ENCODE results near the gene CCNG2. TPM values are rescaled to one million over a fixed set of nuclear protein-coding genes. Genes with fewer than 3 reads are reported as not detected.

CCNG2 gene
- total RNA-seq, 1 experiment from 2014 or later: 44.2 TPM

DNA sequence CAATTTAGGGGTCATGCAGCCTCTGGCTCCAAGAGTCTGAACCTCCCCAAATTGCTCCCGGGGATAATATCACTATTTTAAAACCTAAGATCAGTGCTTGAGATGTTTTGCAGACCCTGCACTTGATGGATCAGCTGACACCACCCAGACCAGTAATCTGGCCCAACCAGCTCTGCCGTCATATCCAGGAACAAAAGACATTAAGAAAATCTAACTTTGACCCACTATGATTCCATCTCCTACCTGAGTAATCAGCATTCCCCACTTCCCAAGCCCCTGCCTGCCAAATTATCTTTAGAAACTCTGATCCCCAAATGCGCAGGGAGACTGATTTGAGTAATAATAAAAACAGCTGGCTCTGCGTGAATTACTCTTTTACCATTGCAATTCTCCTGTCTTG lies 34.4 kb upstream of the CCNG2 start:
- ChIA-PET CTCF (no interaction called here), POLR2A (ENCODE audit: unreplicated experiment) (no interaction called here)
- H3K9me2 ChIP-seq (ENCODE audit: insufficient read depth): no peaks in the 10 kb centered on the region
- no peak for TF ChIP-seq EZH2 (IDR thresholded peaks at IDR 0.05; ENCODE audit: low read depth)
- TF ChIP-seq, protein P1, sequence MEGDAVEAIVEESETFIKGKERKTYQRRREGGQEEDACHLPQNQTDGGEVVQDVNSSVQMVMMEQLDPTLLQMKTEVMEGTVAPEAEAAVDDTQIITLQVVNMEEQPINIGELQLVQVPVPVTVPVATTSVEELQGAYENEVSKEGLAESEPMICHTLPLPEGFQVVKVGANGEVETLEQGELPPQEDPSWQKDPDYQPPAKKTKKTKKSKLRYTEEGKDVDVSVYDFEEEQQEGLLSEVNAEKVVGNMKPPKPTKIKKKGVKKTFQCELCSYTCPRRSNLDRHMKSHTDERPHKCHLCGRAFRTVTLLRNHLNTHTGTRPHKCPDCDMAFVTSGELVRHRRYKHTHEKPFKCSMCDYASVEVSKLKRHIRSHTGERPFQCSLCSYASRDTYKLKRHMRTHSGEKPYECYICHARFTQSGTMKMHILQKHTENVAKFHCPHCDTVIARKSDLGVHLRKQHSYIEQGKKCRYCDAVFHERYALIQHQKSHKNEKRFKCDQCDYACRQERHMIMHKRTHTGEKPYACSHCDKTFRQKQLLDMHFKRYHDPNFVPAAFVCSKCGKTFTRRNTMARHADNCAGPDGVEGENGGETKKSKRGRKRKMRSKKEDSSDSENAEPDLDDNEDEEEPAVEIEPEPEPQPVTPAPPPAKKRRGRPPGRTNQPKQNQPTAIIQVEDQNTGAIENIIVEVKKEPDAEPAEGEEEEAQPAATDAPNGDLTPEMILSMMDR (conservative IDR thresholded peaks at IDR 0.05): no peak
- intact Hi-C loops (cut with micrococcal nuclease; ENCODE audit: unreplicated experiment): no loop called here
- no peaks in the 10 kb centered on the region for H3K36me3 ChIP-seq (ENCODE audit: low read depth)
- H3F3A ChIP-seq (ENCODE audit: insufficient read depth, low read depth): no peaks in the 10 kb centered on the region
- no peak for DNase-seq
- no peaks in the 10 kb centered on the region for H4K20me1 ChIP-seq (ENCODE audit: insufficient read depth)
- H3K4me2 ChIP-seq: no peak overlapping the region
- no peak overlapping the region for H3K4me3 ChIP-seq
- H3K27me3 ChIP-seq (ENCODE audit: insufficient read depth, low read depth): no peaks in the 10 kb centered on the region
- BruUV-seq (replicated peaks): no TSS peak
- no peak overlapping the region for H3K27ac ChIP-seq
- H3K79me2 ChIP-seq (ENCODE audit: low read depth): no peaks in the 10 kb centered on the region
- no peaks in the 10 kb centered on the region for H3K4me1 ChIP-seq (replicated peaks; ENCODE audit: insufficient read depth)
- no peaks in the 10 kb centered on the region for H3K9me3 ChIP-seq (ENCODE audit: insufficient read depth, low read depth)
- no peak overlapping the region for H2AFZ ChIP-seq

- no peak for TF ChIP-seq EZH2 (IDR thresholded peaks at IDR 0.05; ENCODE audit: low read depth)
- TF ChIP-seq, protein P1 (conservative IDR thresholded peaks at IDR 0.05): no peak
- H4K20me1 ChIP-seq (ENCODE audit: insufficient read depth): no peaks in the 10 kb centered on the region
- H3K4me2 ChIP-seq: no peak overlapping the region
- no peaks in the 10 kb centered on the region for H3K27me3 ChIP-seq (ENCODE audit: insufficient read depth, low read depth)
- ChIA-PET POLR2A (ENCODE audit: unreplicated experiment) (no interaction called here), CTCF (no interaction called here)
- DNase-seq: no peak
- intact Hi-C loops (cut with micrococcal nuclease; ENCODE audit: unreplicated experiment): no loop called here
- H3K4me3 ChIP-seq: no peak overlapping the region
- no TSS peak for BruUV-seq (replicated peaks)
- H3K36me3 ChIP-seq (ENCODE audit: low read depth): no peaks in the 10 kb centered on the region
- H3K79me2 ChIP-seq (ENCODE audit: low read depth): no peaks in the 10 kb centered on the region
- no peaks in the 10 kb centered on the region for H3K4me1 ChIP-seq (replicated peaks; ENCODE audit: insufficient read depth)
- no peaks in the 10 kb centered on the region for H3K9me3 ChIP-seq (ENCODE audit: insufficient read depth, low read depth)
- no peak overlapping the region for H3K27ac ChIP-seq
- no peaks in the 10 kb centered on the region for H3K9me2 ChIP-seq (ENCODE audit: insufficient read depth)
- no peaks in the 10 kb centered on the region for H3F3A ChIP-seq (ENCODE audit: insufficient read depth, low read depth)
- H2AFZ ChIP-seq: no peak overlapping the region
These were observed 33.6 kb upstream of the CCNG2 start for GRCh38 chr4:77123411-77123810.

DNA sequence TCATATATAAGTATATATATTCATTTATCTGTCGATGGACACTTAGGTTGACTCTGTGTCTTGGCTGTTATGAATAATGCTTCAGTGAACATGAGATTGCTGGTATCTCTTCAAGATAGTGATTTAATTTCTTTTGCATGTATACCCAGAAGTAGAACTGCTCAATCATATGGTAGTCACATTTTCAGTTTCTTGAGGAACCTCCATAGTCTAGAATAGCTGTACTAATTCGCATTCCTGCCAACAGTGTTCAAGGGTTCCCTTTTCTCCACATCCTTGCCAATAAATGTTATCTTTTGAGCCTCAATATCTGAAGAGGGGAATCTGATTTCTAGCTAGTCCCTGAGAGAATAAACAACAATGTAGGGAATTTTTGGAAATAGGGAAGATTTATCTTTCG lies 32.4 kb upstream of the CCNG2 start:
- no peak for DNase-seq
- H2AFZ ChIP-seq: no peak overlapping the region
- H3K4me2 ChIP-seq: no peak overlapping the region
- no peaks in the 10 kb centered on the region for H3K9me3 ChIP-seq (ENCODE audit: insufficient read depth, low read depth)
- TF ChIP-seq, protein P1 (conservative IDR thresholded peaks at IDR 0.05): no peak
- TF ChIP-seq EZH2 (IDR thresholded peaks at IDR 0.05; ENCODE audit: low read depth): no peak
- no peaks in the 10 kb centered on the region for H3K27me3 ChIP-seq (ENCODE audit: insufficient read depth, low read depth)
- CTCF ChIA-PET: no interaction called here
- no peaks in the 10 kb centered on the region for H3K9me2 ChIP-seq (ENCODE audit: insufficient read depth)
- POLR2A ChIA-PET (ENCODE audit: unreplicated experiment): no interaction called here
- H3K4me3 ChIP-seq: no peak overlapping the region
- no peaks in the 10 kb centered on the region for H3K4me1 ChIP-seq (replicated peaks; ENCODE audit: insufficient read depth)
- H3K27ac ChIP-seq: no peak overlapping the region
- BruUV-seq (replicated peaks): no TSS peak
- H4K20me1 ChIP-seq (ENCODE audit: insufficient read depth): no peaks in the 10 kb centered on the region
- H3K79me2 ChIP-seq (ENCODE audit: low read depth): no peaks in the 10 kb centered on the region
- intact Hi-C loops (cut with micrococcal nuclease; ENCODE audit: unreplicated experiment): no loop called here
- no peaks in the 10 kb centered on the region for H3F3A ChIP-seq (ENCODE audit: insufficient read depth, low read depth)
- no peaks in the 10 kb centered on the region for H3K36me3 ChIP-seq (ENCODE audit: low read depth)

All from PC-9 (cell line).